IMR-90 (cell line): ENCODE results near the gene RANBP3. TPM values are rescaled to one million over a fixed set of nuclear protein-coding genes. Genes with fewer than 3 reads are reported as not detected.

Experiments used
- ATAC-seq: fragments of 200-7000 bp; cut with Tn5 transposase; 2 replicates; pipeline ENCODE4 v1.9.1; 2020; ENCODE audit warnings: low read depth, mild to moderate bottlenecking, moderate library complexity
- BruUV-seq: library from RNA; stranded (reverse); fragments of 400-500 nt; replicated peaks from 2 replicates; lab custom pipeline; 2021; lab: Mats Ljungman, UMichigan
- CTCF ChIA-PET: fragments of 300-600 bp; formaldehyde crosslinking; extraction: SDS; loops from one replicate; lab custom pipeline; 2021; ENCODE audit warnings: antibody characterized with exemption; lab: Yijun Ruan, JAX
- POLR2A ChIA-PET: fragments of 300-600 bp; sonication (Branson Sonifier 250); formaldehyde crosslinking; loops from one replicate; lab custom pipeline; 2022; ENCODE audit warnings: antibody characterized with exemption; ENCODE audit not compliant: unreplicated experiment; lab: Charles Lee
- DNase-seq: peaks from one replicate; pipeline ENCODE4 v3.0.0; 2013
- H2AFZ ChIP-seq: replicated peaks from 2 replicates; pipeline ENCODE3; 2013; ENCODE audit warnings: low read length, mild to moderate bottlenecking; ENCODE audit not compliant: poor library complexity
- H2AK5ac ChIP-seq: 2 replicates; pipeline ENCODE4 v1.6.1; 2013; ENCODE audit warnings: low read depth, low read length, inconsistent platforms
- H2AK9ac ChIP-seq: replicated peaks from 2 replicates; pipeline ENCODE3; 2013; ENCODE audit warnings: mild to moderate bottlenecking, low read depth, low read length, moderate library complexity; ENCODE audit not compliant: poor library complexity
- H2BK120ac ChIP-seq: 2 replicates; pipeline ENCODE4 v1.6.1; 2013; ENCODE audit warnings: low read depth, low read length, inconsistent platforms
- H2BK15ac ChIP-seq: 3 replicates; pipeline ENCODE4 v1.6.1; 2013; ENCODE audit warnings: low read depth, low read length, inconsistent platforms
- H2BK20ac ChIP-seq: 2 replicates; pipeline ENCODE4 v1.6.1; 2013; ENCODE audit warnings: low read depth, mild to moderate bottlenecking, inconsistent platforms, low read length, moderate library complexity
- H2BK5ac ChIP-seq: 2 replicates; pipeline ENCODE4 v1.6.1; 2013; ENCODE audit warnings: mild to moderate bottlenecking, low read depth, low read length, inconsistent platforms; ENCODE audit not compliant: poor library complexity, severe bottlenecking
- H3K14ac ChIP-seq: replicated peaks from 2 replicates; pipeline ENCODE4 v1.6.1; 2013; ENCODE audit warnings: low read depth, low read length, inconsistent platforms
- H3K18ac ChIP-seq: 2 replicates; pipeline ENCODE4 v1.6.1; 2013; ENCODE audit warnings: low read depth, low read length, control low read depth
- H3K23ac ChIP-seq: 2 replicates; pipeline ENCODE4 v1.6.1; 2013; ENCODE audit warnings: low read depth, low read length, inconsistent platforms
- H3K27ac ChIP-seq: 2 replicates; pipeline ENCODE4 v1.5.1; 2013; ENCODE audit warnings: mild to moderate bottlenecking, control low read depth, low read length; ENCODE audit not compliant: insufficient read depth
- H3K27me3 ChIP-seq: 2 replicates; pipeline ENCODE4 v1.6.1; 2013; ENCODE audit warnings: low read length; ENCODE audit not compliant: control insufficient read depth, insufficient read depth
- H3K36me3 ChIP-seq: 2 replicates; pipeline ENCODE4 v1.6.1; 2013; ENCODE audit warnings: low read length, mixed read lengths; ENCODE audit not compliant: control insufficient read depth, insufficient read depth
- H3K4ac ChIP-seq: 2 replicates; pipeline ENCODE4 v1.6.1; 2013; ENCODE audit warnings: low read depth, low read length, inconsistent platforms
- H3K4me1 ChIP-seq: 2 replicates; pipeline ENCODE4 v1.6.1; 2013; ENCODE audit warnings: low read length, mixed read lengths; ENCODE audit not compliant: control insufficient read depth, insufficient read depth
- H3K4me2 ChIP-seq: 2 replicates; pipeline ENCODE4 v1.6.1; 2013; ENCODE audit warnings: low read depth, mild to moderate bottlenecking, control low read depth, low read length, moderate library complexity
- H3K4me3 ChIP-seq: 2 replicates; pipeline ENCODE4 v1.5.1; 2013; ENCODE audit warnings: low read depth, mild to moderate bottlenecking, control low read depth, low read length, moderate library complexity; ENCODE audit not compliant: insufficient read depth
- H3K56ac ChIP-seq: 2 replicates; pipeline ENCODE4 v1.6.1; 2013; ENCODE audit warnings: low read length, inconsistent platforms; ENCODE audit not compliant: insufficient read depth; ENCODE audit errors: extremely low read depth
- H3K79me1 ChIP-seq, 2 experiments: 2 replicates each; pipeline ENCODE4 v1.6.1; 2013; ENCODE audit warnings: low read length in 2 of 2, inconsistent platforms in 1 of 2, low read depth in 1 of 2
- H3K9ac ChIP-seq: 2 replicates; pipeline ENCODE4 v1.6.1; 2013; ENCODE audit warnings: low read depth, low read length, control low read depth
- H3K9me1 ChIP-seq: 2 replicates; pipeline ENCODE4 v1.6.1; 2013; ENCODE audit warnings: low read length, inconsistent platforms; ENCODE audit not compliant: insufficient read depth
- H3K9me3 ChIP-seq: 2 replicates; pipeline ENCODE4 v1.6.1; 2013; ENCODE audit warnings: low read length; ENCODE audit not compliant: control insufficient read depth, insufficient read depth
- H4K20me1 ChIP-seq: 2 replicates; pipeline ENCODE4 v1.6.1; 2013; ENCODE audit warnings: low read length, inconsistent platforms; ENCODE audit not compliant: insufficient read depth
- H4K5ac ChIP-seq: 2 replicates; pipeline ENCODE4 v1.6.1; 2013; ENCODE audit warnings: mild to moderate bottlenecking, low read depth, low read length, control low read depth
- H4K8ac ChIP-seq, 2 experiments: 2 replicates each; pipeline ENCODE4 v1.6.1; 2013; ENCODE audit warnings: low read depth in 2 of 2, low read length in 2 of 2, control low read depth in 1 of 2, inconsistent platforms in 1 of 2
- H4K91ac ChIP-seq: 2 replicates; pipeline ENCODE4 v1.6.1; 2013; ENCODE audit warnings: low read depth, low read length, inconsistent platforms; ENCODE audit not compliant: insufficient read depth
- BHLHE40 ChIP-seq: fragments of 150-350 bp; IDR thresholded peaks from 2 replicates; pipeline ENCODE4 v1.6.1; 2016; ENCODE audit warnings: mild to moderate bottlenecking, low read depth, low read length
- CEBPB ChIP-seq: IDR thresholded peaks from 2 replicates; pipeline ENCODE4 v1.6.1; 2012; ENCODE audit warnings: low read depth, low read length, improper control_type of control experiment
- CHD1 ChIP-seq: IDR thresholded peaks from 2 replicates; pipeline ENCODE4 v1.6.1; 2012; ENCODE audit warnings: low read depth, low read length, improper control_type of control experiment
- CTCF ChIP-seq: conservative IDR thresholded peaks from 2 replicates; pipeline ENCODE4 v1.5.1; 2012; ENCODE audit warnings: mild to moderate bottlenecking, low read depth, low read length, improper control_type of control experiment
- ELK1 ChIP-seq: fragments of 150-350 bp; IDR thresholded peaks from 2 replicates; pipeline ENCODE4 v1.6.1; 2016; ENCODE audit warnings: low read depth, mild to moderate bottlenecking, low read length, moderate library complexity, borderline replicate concordance
- FOS ChIP-seq: fragments of 150-350 bp; IDR thresholded peaks from 2 replicates; pipeline ENCODE4 v1.6.1; 2016; ENCODE audit warnings: low read depth, low read length
- MAFK ChIP-seq: IDR thresholded peaks from 2 replicates; pipeline ENCODE4 v1.6.1; 2012; ENCODE audit warnings: low read depth, low read length, improper control_type of control experiment
- MXI1 ChIP-seq: IDR thresholded peaks from 2 replicates; pipeline ENCODE4 v1.6.1; 2012; ENCODE audit warnings: low read depth, mild to moderate bottlenecking, low read length, moderate library complexity, borderline replicate concordance
- NFE2L2 ChIP-seq: fragments of 150-350 bp; IDR thresholded peaks from 2 replicates; pipeline ENCODE4 v1.6.1; 2016; ENCODE audit warnings: low read depth, mild to moderate bottlenecking, low read length
- POLR2A ChIP-seq: IDR thresholded peaks from 2 replicates; pipeline ENCODE4 v1.6.1; 2012; ENCODE audit warnings: mild to moderate bottlenecking, low read depth, low read length
- RCOR1 ChIP-seq: IDR thresholded peaks from 2 replicates; pipeline ENCODE4 v1.6.1; 2012; ENCODE audit warnings: mild to moderate bottlenecking, low read length, improper control_type of control experiment; ENCODE audit not compliant: insufficient replicate concordance
- RFX5 ChIP-seq: IDR thresholded peaks from 2 replicates; pipeline ENCODE4 v1.8.0; 2012; ENCODE audit warnings: low read depth, mild to moderate bottlenecking, low read length, moderate library complexity
- SMC3 ChIP-seq: fragments of 150-350 bp; IDR thresholded peaks from 2 replicates; pipeline ENCODE4 v1.6.1; 2016; ENCODE audit warnings: low read depth, mild to moderate bottlenecking, antibody characterized with exemption, low read length, moderate library complexity
- USF2 ChIP-seq: fragments of 150-350 bp; IDR thresholded peaks from 2 replicates; pipeline ENCODE4 v1.6.1; 2017; ENCODE audit warnings: mild to moderate bottlenecking, antibody characterized with exemption, low read length, low read depth
- WGBS, 2 experiments: methylation state at CpG; one replicate each; pipeline versions ENCODE4 v1.1.5 to v1.1.7; 2013; ENCODE audit warnings: missing lambda C conversion rate in 2 of 2; ENCODE audit not compliant: insufficient read length in 1 of 2; ENCODE audit errors: extremely low coverage in 2 of 2; 5-methylcytosine and 5-hydroxymethylcytosine counted together
- dilution Hi-C: fragments of 300-500 bp; cut with HindIII; formaldehyde crosslinking; loops from one replicate; pipeline ENCODE4 v1.14.3; 2018; ENCODE audit warnings: low sequenced_read_pairs; ENCODE audit not compliant: unreplicated experiment
- in situ Hi-C: fragments of 300-500 bp; cut with MboI; formaldehyde crosslinking; loops from 3 replicates; pipeline ENCODE4 v1.14.3; 2019; ENCODE audit warnings: low sequenced_read_pairs, inconsistent platforms, mixed read lengths
- intact Hi-C: fragments of 100-400 bp; cut with micrococcal nuclease; formaldehyde crosslinking; loops from 2 replicates; pipeline ENCODE4 v1.10.0; 2022
- polyA plus RNA-seq, 3 experiments: library from polyadenylated mRNA; depleted of rRNA; stranded (reverse); fragments of >200 nt; gene quantifications; 2 replicates each; pipeline ENCODE4 v1.2.3, GENCODE V29; 2012; ENCODE audit warnings: low replicate concordance in 1 of 3
- total RNA-seq: library from RNA; depleted of rRNA; stranded (reverse); fragments of >200 nt; gene quantifications from 2 replicates; pipeline ENCODE4 v1.2.3, GENCODE V29; 2012

Gene RANBP3
- total and polyA plus RNA-seq, 2 of the 4 experiments (the other 2 are of a cell fraction): 42.5 to 111 TPM

GRCh38 chr19:5973376-5973775 is 4.6 kb downstream of the RANBP3 start:
- H3K4me1 ChIP-seq: peaks cover 18% of the 10 kb centered on the region
- TF ChIP-seq RFX5 (no peak), ELK1 (no peak), USF2 (no peak), CTCF (no peak), CEBPB (no peak), POLR2A (no peak), CHD1 (no peak), RCOR1 (no peak), MAFK (no peak), SMC3 (no peak), BHLHE40 (no peak), MXI1 (no peak), NFE2L2 (no peak), FOS (no peak)
- no peak overlapping the region for H2BK120ac ChIP-seq
- no peaks in the 10 kb centered on the region for H3K9me3 ChIP-seq
- H4K5ac ChIP-seq: no peak overlapping the region
- H3K23ac ChIP-seq: no peak overlapping the region
- H3K4ac ChIP-seq: no peak overlapping the region
- CTCF ChIA-PET: no interaction called here
- no peak overlapping the region for H2BK15ac ChIP-seq
- H2AFZ ChIP-seq: no peak overlapping the region
- ATAC-seq (no peak), DNase-seq (no peak)
- H3K18ac ChIP-seq: no peak overlapping the region
- no peak overlapping the region for H3K4me3 ChIP-seq
- H4K91ac ChIP-seq: no peak overlapping the region
- WGBS, 2 experiments: 97% methylated on average over 5 of the region's 5 CpGs; no CpG with 5 or more reads in 1 of the 2 experiments
- H3K14ac ChIP-seq: no peak overlapping the region
- H3K79me1 ChIP-seq: peaks cover 7 to 84% of the 10 kb centered on the region in 2 experiments; a peak in 3 of 4 replicates
- no peak overlapping the region for H3K4me2 ChIP-seq
- in situ Hi-C loops: no loop called here
- H3K27me3 ChIP-seq: no peaks in the 10 kb centered on the region
- H3K56ac ChIP-seq: no peak overlapping the region
- no peak overlapping the region for H3K9ac ChIP-seq
- peaks cover 32% of the 10 kb centered on the region for H3K9me1 ChIP-seq
- no peak overlapping the region for H2AK5ac ChIP-seq
- H4K20me1 ChIP-seq: peaks cover 83% of the 10 kb centered on the region
- H4K8ac ChIP-seq: no peak overlapping the region
- no peak overlapping the region for H2AK9ac ChIP-seq
- POLR2A ChIA-PET: no interaction called here
- no peak overlapping the region for H2BK20ac ChIP-seq
- dilution Hi-C loops: no loop called here
- no TSS peak for BruUV-seq
- no peak overlapping the region for H2BK5ac ChIP-seq
- intact Hi-C loops: no loop called here
- H3K27ac ChIP-seq: no peak overlapping the region
- peaks cover 22% of the 10 kb centered on the region for H3K36me3 ChIP-seq
